K562 (cell line): ENCODE results near the gene MTHFR. TPM values are rescaled to one million over a fixed set of nuclear protein-coding genes. Genes with fewer than 3 reads are reported as not detected.
A peak's percentile ranks its signal among the peaks of the same experiment; 100 is the strongest.

ENCODE experiments used
- BCOR ChIP-seq: fragments of 450-650 bp; IDR thresholded peaks from 2 replicates; pipeline ENCODE4 v1.6.1; 2016
- BHLHE40 ChIP-seq: IDR thresholded peaks from 2 replicates; pipeline ENCODE4 v1.6.1; 2011; ENCODE audit warnings: low read length, improper control_type of control experiment
- ETS2 ChIP-seq: IDR thresholded peaks from 2 replicates; pipeline ENCODE4 v1.6.1; 2016; ENCODE audit warnings: borderline replicate concordance, missing genetic modification characterization, mild to moderate bottlenecking, moderate library complexity, missing compliant biosample characterization; ENCODE audit not compliant: poor library complexity, severe bottlenecking
- GABPB1 ChIP-seq: sonication (generic); formaldehyde crosslinking; IDR thresholded peaks from 2 replicates; pipeline ENCODE4 v1.8.0; 2022; ENCODE audit warnings: mild to moderate bottlenecking, missing genetic modification reagents
- GATA2 ChIP-seq: sonication (generic); formaldehyde crosslinking; IDR thresholded peaks from 2 replicates; pipeline ENCODE4 v1.4.0; 2020; ENCODE audit warnings: mild to moderate bottlenecking, missing genetic modification reagents
- GTF2A2 ChIP-seq: IDR thresholded peaks from 2 replicates; pipeline ENCODE4 v1.6.1; 2016; ENCODE audit warnings: mild to moderate bottlenecking, missing genetic modification characterization, missing compliant biosample characterization
- HMGN3 ChIP-seq: IDR thresholded peaks from 2 replicates; pipeline ENCODE4 v1.6.1; 2011; ENCODE audit warnings: borderline replicate concordance, low read depth, mild to moderate bottlenecking, mixed read lengths, low read length; ENCODE audit not compliant: insufficient read length; ENCODE audit errors: extremely low read depth
- MAFK ChIP-seq: IDR thresholded peaks from 2 replicates; pipeline ENCODE4 v1.6.1; 2011; ENCODE audit warnings: low read length, improper control_type of control experiment
- MTA3 ChIP-seq: fragments of 450-650 bp; formaldehyde crosslinking; IDR thresholded peaks from 2 replicates; pipeline ENCODE4 v1.6.1; 2017; ENCODE audit warnings: mild to moderate bottlenecking, borderline replicate concordance
- MYNN ChIP-seq, 2 experiments: sonication (generic); formaldehyde crosslinking in 1 of 2; IDR thresholded peaks; 2 replicates each; pipeline versions ENCODE4 v1.5.0 to v1.6.1; 2016 to 2020; ENCODE audit warnings: antibody characterized with exemption in 1 of 2, missing genetic modification reagents in 1 of 2
- PTRF ChIP-seq: fragments of 450-650 bp; IDR thresholded peaks from 2 replicates; pipeline ENCODE4 v1.6.1; 2016; ENCODE audit warnings: mild to moderate bottlenecking, missing genetic modification characterization, missing compliant biosample characterization
- RBM34 ChIP-seq: fragments of 200-400 bp; formaldehyde crosslinking; IDR thresholded peaks from 2 replicates; pipeline ENCODE4 v1.6.1; 2018; ENCODE audit warnings: low read length, borderline replicate concordance; ENCODE audit not compliant: insufficient read depth
- SMAD1 ChIP-seq: fragments of 150-350 bp; IDR thresholded peaks from 2 replicates; pipeline ENCODE4 v1.6.1; 2014; ENCODE audit warnings: low read length, low read depth; ENCODE audit not compliant: partially characterized antibody
- SOX6 ChIP-seq: fragments of 450-650 bp; IDR thresholded peaks from 2 replicates; pipeline ENCODE4 v1.6.1; 2014; ENCODE audit warnings: mild to moderate bottlenecking
- SPI1 ChIP-seq: IDR thresholded peaks from 2 replicates; pipeline ENCODE4 v1.6.1; 2011; ENCODE audit warnings: low read depth, low read length, control low read depth, borderline replicate concordance
- STAT5A ChIP-seq: IDR thresholded peaks from 2 replicates; pipeline ENCODE4 v1.6.1; 2012; ENCODE audit warnings: low read length, inconsistent platforms, borderline replicate concordance
- ZNF311 ChIP-seq: fragments of 250-450 bp; sonication (Bioruptor Pico); IDR thresholded peaks from 2 replicates; pipeline ENCODE4 v1.4.0; 2020; ENCODE audit warnings: mild to moderate bottlenecking, moderate library complexity
- ZNF830 ChIP-seq: fragments of 250-450 bp; sonication (Bioruptor Pico); IDR thresholded peaks from 2 replicates; pipeline ENCODE4 v1.5.0; 2021; ENCODE audit warnings: mild to moderate bottlenecking
- polyA plus RNA-seq, 8 experiments: library from polyadenylated mRNA; depleted of rRNA in 4 of 8; stranded (reverse) in 5 of 8; unstranded in 3 of 8; fragments of >200 nt; fragmentation: Nextera tagmentation in 2 of 8; fragmentation: Illumina TruSeq in 1 of 8; extraction: Ambion mirVana in 2 of 8; extraction: Trizol in 1 of 8; gene quantifications; 2 replicates each; pipeline versions ENCODE4 v1.2.1 to v1.2.3, GENCODE V29; 2011 to 2014; ENCODE audit warnings: inconsistent platforms in 1 of 8, missing spikeins in 1 of 8
- total RNA-seq, 7 experiments: library from RNA; depleted of rRNA in 6 of 7; stranded (reverse); fragments of >200 nt in 6 of 7; fragmentation: Illumina TruSeq in 2 of 7; extraction: Trizol in 2 of 7; gene quantifications; 2 replicates each; pipeline versions ENCODE4 v1.2.1 to v1.2.3, GENCODE V29; 2011 to 2021; ENCODE audit warnings: low replicate concordance in 1 of 7
- TF ChIP-seq, protein P1 (sequence below), 2 experiments: fragments of 450-650 bp; IDR thresholded peaks; 2 replicates each; pipeline ENCODE4 v1.6.1; 2018; ENCODE audit warnings: mild to moderate bottlenecking in 2 of 2, low read depth in 1 of 2; ENCODE audit not compliant: partially characterized antibody in 2 of 2
- TF ChIP-seq, protein P2 (sequence below): fragments of 250-450 bp; sonication (Bioruptor Pico); IDR thresholded peaks from 2 replicates; pipeline ENCODE4 v1.8.0; 2021; ENCODE audit warnings: moderate library complexity, mild to moderate bottlenecking, inconsistent platforms
- TF ChIP-seq, protein P3 (sequence below): fragments of 450-650 bp; conservative IDR thresholded peaks from 2 replicates; pipeline ENCODE4 v1.6.1; 2016; ENCODE audit warnings: missing genetic modification characterization, low read depth, mild to moderate bottlenecking, control low read depth, missing compliant biosample characterization

Gene MTHFR
- total and polyA plus RNA-seq, 9 of the 15 experiments (the other 6 are each of a cell fraction or from before 2014, with no cell fraction given) = 5.0 to 104 (median 62.6) TPM

DNA sequence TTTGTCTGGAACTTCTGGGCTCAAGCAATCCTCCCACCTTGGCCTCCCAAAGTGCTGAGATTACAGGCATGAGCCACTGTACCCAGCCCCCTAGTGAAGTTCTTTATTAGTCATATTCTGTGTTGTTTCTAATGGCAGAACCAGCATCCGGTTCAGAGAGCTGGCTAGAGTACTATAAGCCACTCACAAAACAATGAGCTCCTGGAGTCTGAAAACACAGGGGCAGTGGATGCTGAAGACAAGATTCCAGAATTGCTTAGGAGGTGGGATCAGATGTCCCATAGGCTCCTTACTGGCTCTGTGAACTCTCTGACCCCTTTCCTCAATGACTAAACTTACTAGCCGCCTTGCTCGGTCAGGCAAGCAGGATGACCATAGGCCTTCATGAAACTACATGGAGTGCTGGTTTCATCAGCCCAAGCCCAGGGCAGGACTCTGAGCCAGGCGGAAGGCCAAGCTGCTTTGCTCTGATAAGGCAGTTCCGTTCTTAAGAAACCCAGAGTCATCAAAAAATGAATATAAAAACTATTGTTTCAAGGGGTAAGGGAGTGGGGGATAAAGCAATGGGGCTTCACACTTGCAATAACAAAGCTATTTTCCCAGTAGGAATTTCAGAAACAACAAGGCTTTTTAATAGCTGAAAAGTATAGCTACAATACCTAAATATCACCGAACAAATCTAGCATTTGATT, 8.1 kb downstream of the MTHFR start (continued):
- TF ChIP-seq, protein P1, sequence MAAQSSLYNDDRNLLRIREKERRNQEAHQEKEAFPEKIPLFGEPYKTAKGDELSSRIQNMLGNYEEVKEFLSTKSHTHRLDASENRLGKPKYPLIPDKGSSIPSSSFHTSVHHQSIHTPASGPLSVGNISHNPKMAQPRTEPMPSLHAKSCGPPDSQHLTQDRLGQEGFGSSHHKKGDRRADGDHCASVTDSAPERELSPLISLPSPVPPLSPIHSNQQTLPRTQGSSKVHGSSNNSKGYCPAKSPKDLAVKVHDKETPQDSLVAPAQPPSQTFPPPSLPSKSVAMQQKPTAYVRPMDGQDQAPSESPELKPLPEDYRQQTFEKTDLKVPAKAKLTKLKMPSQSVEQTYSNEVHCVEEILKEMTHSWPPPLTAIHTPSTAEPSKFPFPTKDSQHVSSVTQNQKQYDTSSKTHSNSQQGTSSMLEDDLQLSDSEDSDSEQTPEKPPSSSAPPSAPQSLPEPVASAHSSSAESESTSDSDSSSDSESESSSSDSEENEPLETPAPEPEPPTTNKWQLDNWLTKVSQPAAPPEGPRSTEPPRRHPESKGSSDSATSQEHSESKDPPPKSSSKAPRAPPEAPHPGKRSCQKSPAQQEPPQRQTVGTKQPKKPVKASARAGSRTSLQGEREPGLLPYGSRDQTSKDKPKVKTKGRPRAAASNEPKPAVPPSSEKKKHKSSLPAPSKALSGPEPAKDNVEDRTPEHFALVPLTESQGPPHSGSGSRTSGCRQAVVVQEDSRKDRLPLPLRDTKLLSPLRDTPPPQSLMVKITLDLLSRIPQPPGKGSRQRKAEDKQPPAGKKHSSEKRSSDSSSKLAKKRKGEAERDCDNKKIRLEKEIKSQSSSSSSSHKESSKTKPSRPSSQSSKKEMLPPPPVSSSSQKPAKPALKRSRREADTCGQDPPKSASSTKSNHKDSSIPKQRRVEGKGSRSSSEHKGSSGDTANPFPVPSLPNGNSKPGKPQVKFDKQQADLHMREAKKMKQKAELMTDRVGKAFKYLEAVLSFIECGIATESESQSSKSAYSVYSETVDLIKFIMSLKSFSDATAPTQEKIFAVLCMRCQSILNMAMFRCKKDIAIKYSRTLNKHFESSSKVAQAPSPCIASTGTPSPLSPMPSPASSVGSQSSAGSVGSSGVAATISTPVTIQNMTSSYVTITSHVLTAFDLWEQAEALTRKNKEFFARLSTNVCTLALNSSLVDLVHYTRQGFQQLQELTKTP (IDR thresholded peaks at IDR 0.05; ENCODE audit: low read depth in 1 of 2, partially characterized antibody in 2 of 2) = peak in 1 of 2 experiments; percentile 40
- TF ChIP-seq ETS2 (tag) (peak; percentile 11), SMAD1 (peak; percentile 63), MTA3 (peak; percentile 71), ZNF830 (CRISPR knock-in tag) (peak; percentile 74; the same call in 1 of the 2 replicates), BCOR (no peak), GTF2A2 (tag) (0 out of 2 replicates have a peak, but pooled peaks have one; percentile 41), MAFK (peak; percentile 96), ZNF311 (CRISPR knock-in tag) (peak; percentile 62), STAT5A (peak; percentile 87), RBM34 (no peak), SOX6 (peak; percentile 100), SPI1 (peak; percentile 96), MYNN (IDR thresholded peaks at IDR 0.05) (peak; percentile 85; the same call in 1 of the 2 replicates), MYNN (CRISPR knock-in tag; IDR thresholded peaks at IDR 0.05) (no peak), GABPB1 (CRISPR knock-in tag) (peak; percentile 35), PTRF (tag) (peak; percentile 60; the same call in 1 of the 2 replicates), BHLHE40 (peak; percentile 37), HMGN3 (no peak), GATA2 (CRISPR knock-in tag) (peak; percentile 58; the same call in 1 of the 2 replicates)
- TF ChIP-seq, protein P2, sequence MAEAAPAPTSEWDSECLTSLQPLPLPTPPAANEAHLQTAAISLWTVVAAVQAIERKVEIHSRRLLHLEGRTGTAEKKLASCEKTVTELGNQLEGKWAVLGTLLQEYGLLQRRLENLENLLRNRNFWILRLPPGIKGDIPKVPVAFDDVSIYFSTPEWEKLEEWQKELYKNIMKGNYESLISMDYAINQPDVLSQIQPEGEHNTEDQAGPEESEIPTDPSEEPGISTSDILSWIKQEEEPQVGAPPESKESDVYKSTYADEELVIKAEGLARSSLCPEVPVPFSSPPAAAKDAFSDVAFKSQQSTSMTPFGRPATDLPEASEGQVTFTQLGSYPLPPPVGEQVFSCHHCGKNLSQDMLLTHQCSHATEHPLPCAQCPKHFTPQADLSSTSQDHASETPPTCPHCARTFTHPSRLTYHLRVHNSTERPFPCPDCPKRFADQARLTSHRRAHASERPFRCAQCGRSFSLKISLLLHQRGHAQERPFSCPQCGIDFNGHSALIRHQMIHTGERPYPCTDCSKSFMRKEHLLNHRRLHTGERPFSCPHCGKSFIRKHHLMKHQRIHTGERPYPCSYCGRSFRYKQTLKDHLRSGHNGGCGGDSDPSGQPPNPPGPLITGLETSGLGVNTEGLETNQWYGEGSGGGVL (CRISPR knock-in tag) = peak; percentile 13; the same call in 1 of the 2 replicates
- TF ChIP-seq, protein P3, sequence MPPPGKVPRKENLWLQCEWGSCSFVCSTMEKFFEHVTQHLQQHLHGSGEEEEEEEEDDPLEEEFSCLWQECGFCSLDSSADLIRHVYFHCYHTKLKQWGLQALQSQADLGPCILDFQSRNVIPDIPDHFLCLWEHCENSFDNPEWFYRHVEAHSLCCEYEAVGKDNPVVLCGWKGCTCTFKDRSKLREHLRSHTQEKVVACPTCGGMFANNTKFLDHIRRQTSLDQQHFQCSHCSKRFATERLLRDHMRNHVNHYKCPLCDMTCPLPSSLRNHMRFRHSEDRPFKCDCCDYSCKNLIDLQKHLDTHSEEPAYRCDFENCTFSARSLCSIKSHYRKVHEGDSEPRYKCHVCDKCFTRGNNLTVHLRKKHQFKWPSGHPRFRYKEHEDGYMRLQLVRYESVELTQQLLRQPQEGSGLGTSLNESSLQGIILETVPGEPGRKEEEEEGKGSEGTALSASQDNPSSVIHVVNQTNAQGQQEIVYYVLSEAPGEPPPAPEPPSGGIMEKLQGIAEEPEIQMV (tag) = peak; percentile 51; the same call in 1 of the 2 replicates
